GM18951 (cell line): ENCODE results near the gene POLR2M.

ENCODE experiments used
- POLR2A ChIP-seq: IDR thresholded peaks from 4 replicates; pipeline ENCODE4 v1.6.1; 2011; ENCODE audit warnings: mild to moderate bottlenecking; ENCODE audit not compliant: insufficient read length, insufficient read depth; ENCODE audit errors: extremely low read depth
- in situ Hi-C: fragments of 300-500 bp; cut with MboI; formaldehyde crosslinking; loops from one replicate; pipeline ENCODE4 v1.12.0; 2022; ENCODE audit warnings: low sequenced_read_pairs, mixed read lengths, inconsistent platforms; ENCODE audit not compliant: unreplicated experiment

The POLR2M gene

GRCh38 chr15:57704441-57704840 lies 2.1 kb upstream of the POLR2M start:
- TF ChIP-seq POLR2A, result no peak

GRCh38 chr15:57705746-57706404 lies 639 bp upstream of the POLR2M start:
- in situ Hi-C loops, result no loop called here
- TF ChIP-seq POLR2A, result no peak

More at GRCh38 chr15:57704441-57704840, 2.1 kb upstream of the POLR2M start:
- in situ Hi-C loops, result no loop called here

GRCh38 chr15:57708047-57708446 lies 1.5 kb downstream of the POLR2M start:
- in situ Hi-C loops, result no loop called here

GRCh38 chr15:57718309-57718708 lies 11.8 kb downstream of the POLR2M start:
- TF ChIP-seq POLR2A, result no peak

More at GRCh38 chr15:57708047-57708446, 1.5 kb downstream of the POLR2M start:
- TF ChIP-seq POLR2A, result no peak

GRCh38 chr15:57720867-57721266 lies 14.4 kb downstream of the POLR2M start:
- no peak for TF ChIP-seq POLR2A
- in situ Hi-C loops, result no loop called here

More at GRCh38 chr15:57718309-57718708, 11.8 kb downstream of the POLR2M start:
- in situ Hi-C loops, result no loop called here

GRCh38 chr15:57726411-57726810 lies 19.9 kb downstream of the POLR2M start:
- in situ Hi-C loops, result no loop called here
- TF ChIP-seq POLR2A, result no peak

GRCh38 chr15:57727031-57727430 lies 20.5 kb downstream of the POLR2M start:
- in situ Hi-C loops, result no loop called here

GRCh38 chr15:57728436-57728835 lies 21.9 kb downstream of the POLR2M start:
- in situ Hi-C loops, result no loop called here
- no peak for TF ChIP-seq POLR2A

More at GRCh38 chr15:57727031-57727430, 20.5 kb downstream of the POLR2M start:
- TF ChIP-seq POLR2A, result no peak

GRCh38 chr15:57730876-57731275 lies 24.4 kb downstream of the POLR2M start:
- in situ Hi-C loops, result no loop called here

GRCh38 chr15:57731530-57732103 lies 25.1 kb downstream of the POLR2M start:
- in situ Hi-C loops, result no loop called here

More at GRCh38 chr15:57730876-57731275, 24.4 kb downstream of the POLR2M start:
- TF ChIP-seq POLR2A, result no peak

GRCh38 chr15:57732526-57733331 lies 26.2 kb downstream of the POLR2M start:
- TF ChIP-seq POLR2A, result no peak
- in situ Hi-C loops, result no loop called here

More at GRCh38 chr15:57731530-57732103, 25.1 kb downstream of the POLR2M start:
- no peak for TF ChIP-seq POLR2A

GRCh38 chr15:57734860-57735259 lies 28.3 kb downstream of the POLR2M start:
- in situ Hi-C loops, result no loop called here
- no peak for TF ChIP-seq POLR2A

- TF ChIP-seq POLR2A, result no peak
- in situ Hi-C loops, result no loop called here
These were observed 28.9 kb downstream of the POLR2M start for GRCh38 chr15:57735431-57735830.
